ENCODE measurements around the gene KLHL22. TPM values are rescaled to one million over a fixed set of nuclear protein-coding genes. Genes with fewer than 3 reads are reported as not detected.
"Not testable (repeated sequence)": the region's sequence is repeated elsewhere in the genome, so short reads cannot be mapped to it uniquely, and the experiment has no call there.

Gene KLHL22
- total RNA-seq, 4 donors from 2014 or later: 14.1 to 73.8 (median 42.7) TPM

DNA sequence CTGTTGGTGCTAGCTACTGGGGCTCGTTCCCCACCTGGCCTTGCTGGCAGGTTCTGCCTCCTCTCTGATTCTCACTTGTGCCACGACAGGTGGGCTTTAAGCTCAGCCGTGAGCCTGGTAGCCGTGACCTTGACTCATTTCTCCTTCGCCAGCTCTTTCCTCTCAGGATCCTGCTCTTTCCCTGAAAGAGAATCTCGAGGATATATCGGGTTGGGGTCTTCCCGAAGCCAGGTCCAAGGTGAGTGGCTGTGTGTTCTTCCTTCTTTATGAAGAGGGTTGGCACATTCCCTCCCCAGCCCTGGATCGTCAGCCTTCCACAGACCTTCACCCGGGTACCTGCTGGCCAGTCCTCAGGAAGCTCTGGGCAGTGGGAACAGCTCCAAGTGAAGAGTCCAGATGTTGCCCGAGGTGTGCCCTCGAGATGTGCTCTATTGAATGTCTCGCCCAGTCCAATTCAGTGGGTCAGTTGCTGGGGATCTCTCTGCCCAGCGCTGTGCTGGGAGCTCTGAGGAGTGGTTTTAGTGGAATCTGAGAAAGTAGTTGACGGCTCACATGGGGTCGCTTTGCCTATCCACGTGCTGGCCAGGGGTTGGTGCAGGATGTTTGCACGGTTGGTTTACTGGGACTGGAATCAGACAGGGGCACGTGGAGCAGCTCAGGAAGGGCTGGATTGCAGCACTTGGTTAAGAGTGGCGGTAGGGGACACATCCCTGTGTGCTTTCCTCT lies 100.3 kb downstream of the KLHL22 start:
- Histone ChIP-seq H3K36me3 (no peaks in the 10 kb centered on the region), H3K27me3 (no peaks in the 10 kb centered on the region), H3K9me3 (no peaks in the 10 kb centered on the region), H3K4me1 (peaks cover 0 to 19% of the 10 kb centered on the region in 2 donors), H3K4me3 (no peak overlapping the region), H3K27ac (no peak overlapping the region)
- intact Hi-C loops (cut with DNase I; ENCODE audit: low total_unique reads): no loop called here
- no peak for DNase-seq
- TF ChIP-seq, protein P1, sequence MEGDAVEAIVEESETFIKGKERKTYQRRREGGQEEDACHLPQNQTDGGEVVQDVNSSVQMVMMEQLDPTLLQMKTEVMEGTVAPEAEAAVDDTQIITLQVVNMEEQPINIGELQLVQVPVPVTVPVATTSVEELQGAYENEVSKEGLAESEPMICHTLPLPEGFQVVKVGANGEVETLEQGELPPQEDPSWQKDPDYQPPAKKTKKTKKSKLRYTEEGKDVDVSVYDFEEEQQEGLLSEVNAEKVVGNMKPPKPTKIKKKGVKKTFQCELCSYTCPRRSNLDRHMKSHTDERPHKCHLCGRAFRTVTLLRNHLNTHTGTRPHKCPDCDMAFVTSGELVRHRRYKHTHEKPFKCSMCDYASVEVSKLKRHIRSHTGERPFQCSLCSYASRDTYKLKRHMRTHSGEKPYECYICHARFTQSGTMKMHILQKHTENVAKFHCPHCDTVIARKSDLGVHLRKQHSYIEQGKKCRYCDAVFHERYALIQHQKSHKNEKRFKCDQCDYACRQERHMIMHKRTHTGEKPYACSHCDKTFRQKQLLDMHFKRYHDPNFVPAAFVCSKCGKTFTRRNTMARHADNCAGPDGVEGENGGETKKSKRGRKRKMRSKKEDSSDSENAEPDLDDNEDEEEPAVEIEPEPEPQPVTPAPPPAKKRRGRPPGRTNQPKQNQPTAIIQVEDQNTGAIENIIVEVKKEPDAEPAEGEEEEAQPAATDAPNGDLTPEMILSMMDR (IDR thresholded peaks at IDR 0.05): no peak
- TF ChIP-seq POLR2A (IDR thresholded peaks at IDR 0.05): no peak

DNA sequence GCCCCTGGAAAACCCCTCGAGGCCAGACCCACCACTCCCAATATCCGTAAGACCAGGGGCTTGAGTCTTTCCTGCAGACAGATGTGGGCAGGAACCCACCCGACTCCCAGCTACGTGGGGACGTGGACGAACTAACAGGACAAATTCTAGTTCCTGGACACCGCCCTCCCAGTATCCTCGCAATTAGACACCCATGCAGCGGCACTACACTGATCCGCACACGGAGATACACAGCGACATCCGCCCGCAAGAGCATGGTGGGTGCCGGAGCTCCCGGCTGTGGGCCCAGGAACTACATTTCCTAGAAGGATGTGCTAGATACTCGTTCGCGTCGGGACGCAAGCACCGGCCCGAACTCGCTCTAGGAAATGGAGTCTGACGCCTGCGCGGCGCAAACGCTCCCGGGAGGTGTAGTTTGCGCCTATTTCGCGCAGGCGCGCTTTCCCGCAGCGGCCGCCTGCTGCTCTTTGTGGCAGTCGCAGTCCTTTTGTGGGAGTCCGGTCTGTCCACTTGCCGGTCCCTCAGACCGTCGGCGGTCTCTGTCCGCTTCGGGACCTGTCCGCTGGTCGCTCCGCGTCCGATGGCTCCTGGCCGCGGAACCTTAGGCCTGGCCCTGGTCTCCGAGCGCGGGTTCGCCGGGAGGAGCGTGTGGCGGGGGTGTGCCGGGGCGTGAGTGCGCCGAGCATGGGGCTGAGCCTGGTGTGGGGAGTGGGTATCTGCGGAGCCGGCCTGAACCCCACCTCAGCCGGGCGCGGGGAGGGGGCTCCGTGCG lies 101.7 kb downstream of the KLHL22 start, which contains the start of gene ZNF74:
Gene ZNF74, plus strand, starts transcription at position 447 of the 772 bp plus-strand sequence. CDS start 478 bp downstream, outside the sequence.
- intact Hi-C loops (cut with DNase I; ENCODE audit: low total_unique reads): no loop called here

DNA sequence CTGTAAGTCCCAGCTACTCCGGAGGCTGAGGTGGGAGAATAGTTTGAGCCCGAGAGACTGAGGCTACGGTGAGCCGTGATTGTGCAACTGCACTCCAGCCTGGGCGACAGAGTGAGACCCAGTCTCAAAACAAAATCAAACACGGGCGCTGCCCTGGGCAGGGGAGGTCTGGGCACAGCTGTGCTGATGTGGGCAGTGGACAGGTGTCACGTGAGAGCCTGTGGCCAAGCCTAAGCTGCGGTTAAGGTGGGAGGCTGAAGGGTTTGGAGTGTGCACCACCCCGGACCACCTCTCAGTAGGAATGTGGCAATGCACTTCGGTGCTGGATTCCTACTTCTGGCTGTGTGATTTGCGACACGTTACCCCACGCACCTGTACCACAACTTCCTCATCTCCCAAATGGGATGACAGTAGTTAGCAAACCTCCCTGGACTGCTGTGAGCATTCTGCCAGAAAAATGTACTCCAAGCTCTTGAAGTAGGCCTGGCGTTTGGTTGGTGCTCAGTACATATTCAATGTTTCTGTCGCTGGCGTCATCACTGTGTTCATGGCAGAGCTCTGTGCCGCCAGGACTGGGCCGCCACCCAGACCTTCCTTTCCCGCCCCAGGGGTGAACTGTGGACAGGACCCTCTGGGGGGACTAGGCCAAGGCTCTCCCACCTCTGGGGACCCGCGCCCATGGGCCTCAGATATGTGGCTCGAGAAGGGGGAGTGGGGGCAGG lies 102.5 kb downstream of the KLHL22 start:
- Histone ChIP-seq H3K27me3 (no peaks in the 10 kb centered on the region), H3K9me3 (no peaks in the 10 kb centered on the region), H3K4me1 (peaks cover 0 to 19% of the 10 kb centered on the region in 2 donors), H3K36me3 (no peaks in the 10 kb centered on the region), H3K27ac (peak overlapping the region; percentile 70 to 75), H3K4me3 (peak overlapping the region; percentile 50 to 88)
- no peak for TF ChIP-seq POLR2A (IDR thresholded peaks at IDR 0.05)
- TF ChIP-seq, protein P1 (IDR thresholded peaks at IDR 0.05): no peak
- no peak for DNase-seq
- intact Hi-C loops (cut with DNase I; ENCODE audit: low total_unique reads): no loop called here

More for the DNA sequence above, 101.7 kb downstream of the KLHL22 start, which contains the start of gene ZNF74:
- TF ChIP-seq, protein P1 (IDR thresholded peaks at IDR 0.05): peak in 2 of 4 experiments; percentile 13 to 27
- TF ChIP-seq POLR2A (IDR thresholded peaks at IDR 0.05): peak; percentile 40 to 63
- Histone ChIP-seq H3K27ac (peak within 1 kb of the TSS; percentile 70 to 75), H3K27me3 (no peaks in the 10 kb centered on the region), H3K4me1 (peaks cover 0 to 19% of the 10 kb centered on the region in 2 donors), H3K9me3 (no peaks in the 10 kb centered on the region), H3K4me3 (peak within 1 kb of the TSS; percentile 50 to 88), H3K36me3 (no peaks in the 10 kb centered on the region)
- peak; percentile 82 to 87 for DNase-seq

DNA sequence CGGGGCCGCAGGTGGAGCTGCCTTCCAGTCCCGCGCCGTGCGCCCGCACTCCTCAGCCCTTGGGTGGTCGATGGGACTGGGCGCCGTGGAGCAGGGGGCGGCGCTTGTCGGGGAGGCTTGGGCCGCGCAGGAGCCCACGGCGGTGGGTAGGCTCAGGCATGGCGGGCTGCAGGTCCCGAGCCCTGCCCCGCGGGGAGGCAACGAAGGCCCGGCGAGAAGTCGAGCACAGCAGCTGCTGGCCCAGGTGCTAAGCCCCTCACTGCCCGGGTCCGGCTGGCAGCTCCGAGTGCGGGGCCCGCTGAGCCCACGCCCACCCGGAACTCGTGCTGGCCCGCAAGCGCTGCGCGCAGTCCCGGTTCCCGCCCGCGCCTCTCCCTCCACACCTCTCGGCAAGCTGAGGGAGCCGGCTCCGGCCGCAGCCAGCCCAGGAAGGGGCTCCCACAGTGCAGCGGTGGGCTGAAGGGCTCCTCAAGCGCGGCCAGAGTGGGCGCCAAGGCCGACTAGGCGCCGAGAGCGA lies 103.2 kb downstream of the KLHL22 start:
- intact Hi-C loops (cut with DNase I; ENCODE audit: low total_unique reads); H3K4me3 ChIP-seq; H3K9me3 ChIP-seq; H3K36me3 ChIP-seq; H3K27me3 ChIP-seq; DNase-seq; H3K27ac ChIP-seq: not testable (repeated sequence)
- peaks cover 0 to 19% of the 10 kb centered on the region in 2 donors for H3K4me1 ChIP-seq

Small RNA genes lying within 50 kb of the gene (small RNA-seq; reads per million reads assigned to genes)
- gene RF00019 (not detected), gene RN7SL812P (not detected), gene RNU6-225P (not detected), gene RNY1P9 (not detected)

Other genes with a start within 250 kb of the KLHL22 start
- 10 to 100 TPM in 1 of 4 donors, 1 to 10 TPM in 1, not detected in 2; 5.0 to 12.9 TPM for gene RTN4R, start 227.5 kb downstream of the KLHL22 start, total RNA-seq
- 100 to 1,000 TPM in 1 of 4 donors, 10 to 100 TPM in 3; 17.2 to 101 (median 34.9) TPM for gene DGCR6L, start 175.7 kb downstream of the KLHL22 start, total RNA-seq
- 10 to 100 TPM in 3 of 4 donors, 1 to 10 TPM in 1; 8.2 to 32.0 (median 10.8) TPM for gene ZNF74, start 101.6 kb downstream of the KLHL22 start, total RNA-seq
- 10 to 100 TPM; 22.9 to 84.5 (median 30.1) TPM for gene SCARF2, start 58.0 kb downstream of the KLHL22 start, total RNA-seq
- gene MED15, start 11.8 kb upstream of the KLHL22 start, total RNA-seq: 100 to 1,000 TPM in 1 of 4 donors, 10 to 100 TPM in 3; 16.5 to 110 (median 38.6) TPM

All from uterus (tissue), 4 donors.